NCI-H1694 (cell line): ENCODE measurements around the gene PDPK1.
"Not testable (repeated sequence)": the region's sequence is repeated elsewhere in the genome, so short reads cannot be mapped to it uniquely, and the experiment has no call there.

Experiments used
- DNase-seq: peaks from one replicate; lab custom pipeline; 2025; lab: John Stamatoyannopoulos, UW

The PDPK1 gene

DNA sequence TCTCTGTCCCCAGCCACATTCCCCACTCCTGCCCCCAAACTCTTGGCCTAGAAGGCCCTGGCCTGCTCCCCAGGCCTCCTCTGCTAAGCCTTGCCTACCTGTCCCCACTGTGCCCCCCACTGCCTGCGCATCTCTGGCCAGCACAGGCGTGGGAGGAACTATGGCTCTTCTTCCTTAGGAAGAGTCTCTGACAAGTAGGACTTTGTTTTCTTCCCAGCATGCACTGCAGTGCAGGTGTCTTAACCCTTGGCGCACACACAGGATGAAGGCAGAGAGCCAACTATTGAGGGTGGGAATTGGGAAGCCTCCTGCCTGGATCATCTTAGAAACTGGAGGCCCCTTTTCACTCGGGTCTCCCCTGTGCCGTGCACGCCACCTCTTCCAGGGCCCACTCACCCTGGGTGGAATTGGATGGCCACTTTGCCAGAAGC lies 14.0 kb upstream of the PDPK1 start:
- no peak for DNase-seq

DNA sequence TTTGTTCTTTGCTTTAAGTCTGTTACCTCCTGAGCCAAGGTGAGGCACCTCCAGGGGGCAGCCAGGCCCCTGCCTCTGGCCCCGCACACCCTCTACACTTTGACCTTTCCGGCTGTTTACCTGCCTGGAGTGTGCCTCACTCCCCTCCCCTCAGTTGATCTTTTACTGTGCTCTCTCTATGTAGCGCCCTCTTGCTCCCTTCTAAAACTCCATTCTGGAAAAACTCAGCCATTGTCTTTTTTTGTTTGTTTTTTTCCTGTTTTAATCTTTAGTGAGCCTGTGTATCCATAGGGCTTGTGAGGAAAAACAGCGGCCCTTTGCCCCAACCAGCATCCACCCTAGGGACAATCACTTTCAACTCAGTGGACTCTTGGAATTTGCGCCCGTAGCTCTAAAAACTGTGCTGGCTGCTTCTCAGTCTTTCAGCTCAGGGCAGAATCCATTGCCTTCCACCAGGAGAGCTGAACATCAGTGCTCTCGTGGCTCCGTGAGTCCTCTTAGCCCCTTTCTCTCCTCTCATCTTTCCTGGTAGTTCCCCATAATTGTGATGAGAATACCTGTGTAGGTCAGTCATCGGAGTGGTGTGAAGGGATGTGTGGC lies 13.4 kb upstream of the PDPK1 start:
- no peak for DNase-seq

DNA sequence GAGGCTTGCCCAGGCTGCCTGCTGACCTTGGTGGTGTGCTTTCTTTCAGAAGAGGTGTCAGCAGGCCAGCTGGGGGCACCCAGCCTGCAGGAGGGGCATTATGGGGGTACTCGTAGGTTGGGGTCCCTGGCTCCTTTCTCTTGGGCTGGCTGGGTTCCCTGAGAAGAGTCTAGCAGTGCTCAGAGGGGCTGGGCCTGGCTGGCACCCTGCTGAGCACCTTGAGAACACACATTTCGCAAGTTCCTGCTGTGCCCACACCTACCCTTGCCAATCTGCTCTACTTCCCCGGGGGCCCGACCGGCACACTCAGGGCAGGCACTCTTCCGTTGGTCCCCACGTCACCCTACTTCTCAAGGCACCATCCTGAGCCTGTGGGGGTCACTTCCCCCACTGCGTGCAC lies 11.7 kb upstream of the PDPK1 start:
- no peak for DNase-seq

DNA sequence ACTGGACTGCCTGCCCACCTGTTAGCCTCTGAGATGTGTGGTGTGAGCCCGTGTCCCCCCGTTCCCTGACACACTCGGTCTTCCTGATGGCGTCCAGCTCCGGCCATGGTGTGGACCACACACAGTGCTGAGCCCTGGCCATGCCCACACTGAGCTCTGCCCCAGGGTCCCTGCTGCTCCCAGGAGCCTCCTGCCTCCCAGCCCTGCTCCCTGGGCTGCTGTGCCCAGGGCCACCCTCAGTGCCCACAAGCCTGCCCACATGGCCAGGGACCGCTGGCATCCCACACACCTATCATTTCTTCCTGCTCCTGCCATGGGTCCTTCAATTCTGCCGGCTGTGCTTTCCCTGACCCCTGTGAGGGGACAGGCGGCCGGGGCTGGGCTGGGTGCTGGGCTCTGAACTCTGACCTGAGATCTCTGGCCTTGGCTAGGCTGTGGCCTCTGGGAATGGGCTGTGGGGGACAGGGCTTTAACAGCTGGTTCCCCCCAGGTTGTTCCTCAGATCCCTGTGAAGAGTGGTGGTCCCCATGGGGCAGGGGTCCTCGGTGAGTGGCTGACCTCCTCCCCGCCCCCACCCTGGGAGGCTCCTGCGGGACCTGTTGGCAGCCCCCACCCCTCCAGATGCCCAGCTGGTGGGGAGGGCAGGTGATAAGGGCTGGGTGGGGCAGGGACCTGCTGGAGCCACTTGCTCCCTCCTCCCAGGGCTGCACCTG lies 10.6 kb upstream of the PDPK1 start:
- DNase-seq = no peak

DNA sequence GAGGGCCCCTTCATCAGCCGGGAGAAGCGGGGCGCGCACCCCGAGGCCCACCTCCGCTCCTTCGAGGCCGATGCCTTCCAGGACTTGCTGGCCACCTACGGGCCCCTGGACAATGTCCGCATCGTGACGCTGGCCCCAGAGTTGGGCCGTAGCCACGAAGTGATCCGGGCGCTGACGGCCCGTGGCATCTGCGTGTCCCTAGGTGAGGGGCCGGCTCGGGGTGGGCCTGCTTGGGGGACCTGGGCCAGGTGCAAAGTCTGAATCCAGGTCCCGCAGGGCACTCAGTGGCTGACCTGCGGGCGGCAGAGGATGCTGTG lies 10.1 kb upstream of the PDPK1 start:
- no peak for DNase-seq

DNA sequence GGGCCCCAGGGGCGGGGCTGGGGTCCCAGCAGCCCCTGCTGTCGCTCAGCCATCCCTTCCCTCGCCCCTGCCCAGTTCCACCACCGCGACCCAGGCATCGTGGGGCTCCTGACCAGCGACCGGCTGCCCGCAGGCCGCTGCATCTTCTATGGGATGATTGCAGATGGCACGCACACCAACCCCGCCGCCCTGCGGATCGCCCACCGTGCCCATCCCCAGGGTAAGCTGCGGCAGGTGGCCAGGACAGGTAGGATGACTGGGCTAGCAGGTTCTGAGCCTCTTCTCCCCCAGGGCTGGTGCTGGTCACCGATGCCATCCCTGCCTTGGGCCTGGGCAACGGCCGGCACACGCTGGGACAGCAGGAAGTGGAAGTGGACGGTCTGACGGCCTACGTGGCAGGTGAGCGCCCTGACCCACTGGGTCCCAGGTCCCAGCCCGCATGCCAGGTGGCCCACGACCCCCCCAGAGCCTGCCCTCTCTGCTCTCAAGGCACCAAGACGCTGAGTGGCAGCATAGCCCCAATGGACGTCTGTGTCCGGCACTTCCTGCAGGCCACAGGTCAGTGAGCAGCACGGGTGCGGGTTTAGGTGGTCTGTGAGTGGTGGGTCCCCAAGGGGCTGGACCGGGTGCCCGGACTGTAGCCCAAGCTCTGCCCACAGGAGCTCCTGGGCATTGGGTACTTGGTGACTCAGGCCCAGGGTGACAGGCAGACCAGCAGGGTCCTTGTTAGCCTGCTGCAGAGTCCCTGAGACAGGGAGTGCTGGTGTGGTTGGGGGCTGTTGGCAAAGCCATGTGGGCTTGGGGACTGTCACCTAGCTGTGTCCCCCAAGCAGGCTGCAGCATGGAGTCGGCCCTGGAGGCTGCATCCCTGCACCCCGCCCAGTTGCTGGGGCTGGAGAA lies 9.4 kb upstream of the PDPK1 start:
- DNase-seq = no peak

DNA sequence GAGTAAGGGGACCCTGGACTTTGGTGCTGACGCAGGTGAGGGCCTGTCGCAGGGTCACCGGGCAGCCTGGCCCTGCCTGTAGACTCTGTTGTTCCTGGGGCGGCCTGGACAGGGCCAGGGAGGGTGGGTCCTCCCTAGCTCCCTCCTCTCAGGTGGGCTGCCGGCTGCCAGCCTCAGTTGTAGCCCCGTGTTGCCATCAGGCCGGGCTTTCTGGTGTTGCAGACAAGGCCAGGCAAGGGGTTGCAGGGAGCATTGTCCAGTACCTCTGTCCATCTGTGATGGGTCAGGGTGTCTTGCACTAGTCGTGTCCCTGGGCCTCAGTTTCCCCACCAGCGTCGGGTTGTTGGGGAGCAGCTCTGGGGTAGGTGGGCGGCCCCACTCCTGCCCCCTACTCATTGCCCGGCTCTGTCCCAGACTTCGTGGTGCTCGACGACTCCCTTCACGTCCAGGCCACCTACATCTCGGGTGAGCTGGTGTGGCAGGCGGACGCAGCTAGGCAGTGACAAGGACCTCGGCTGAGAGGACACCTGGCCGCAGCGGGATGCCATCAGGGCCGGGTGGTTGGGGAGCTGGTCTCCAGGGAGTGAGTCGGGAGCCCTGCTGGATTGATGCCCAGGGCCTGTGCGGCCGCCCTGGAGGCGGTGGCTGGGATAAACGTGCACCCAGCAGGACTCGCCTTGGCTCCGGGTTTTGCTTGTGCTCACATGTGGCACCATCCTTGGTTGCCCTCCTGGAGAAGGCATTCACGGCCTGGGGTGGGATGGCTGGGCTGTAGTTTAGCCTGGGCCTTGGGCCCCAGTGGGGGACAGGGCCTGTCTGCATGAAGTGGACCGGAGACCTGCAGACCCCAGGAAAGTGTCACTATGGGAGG lies 8.5 kb upstream of the PDPK1 start:
- no peak for DNase-seq

DNA sequence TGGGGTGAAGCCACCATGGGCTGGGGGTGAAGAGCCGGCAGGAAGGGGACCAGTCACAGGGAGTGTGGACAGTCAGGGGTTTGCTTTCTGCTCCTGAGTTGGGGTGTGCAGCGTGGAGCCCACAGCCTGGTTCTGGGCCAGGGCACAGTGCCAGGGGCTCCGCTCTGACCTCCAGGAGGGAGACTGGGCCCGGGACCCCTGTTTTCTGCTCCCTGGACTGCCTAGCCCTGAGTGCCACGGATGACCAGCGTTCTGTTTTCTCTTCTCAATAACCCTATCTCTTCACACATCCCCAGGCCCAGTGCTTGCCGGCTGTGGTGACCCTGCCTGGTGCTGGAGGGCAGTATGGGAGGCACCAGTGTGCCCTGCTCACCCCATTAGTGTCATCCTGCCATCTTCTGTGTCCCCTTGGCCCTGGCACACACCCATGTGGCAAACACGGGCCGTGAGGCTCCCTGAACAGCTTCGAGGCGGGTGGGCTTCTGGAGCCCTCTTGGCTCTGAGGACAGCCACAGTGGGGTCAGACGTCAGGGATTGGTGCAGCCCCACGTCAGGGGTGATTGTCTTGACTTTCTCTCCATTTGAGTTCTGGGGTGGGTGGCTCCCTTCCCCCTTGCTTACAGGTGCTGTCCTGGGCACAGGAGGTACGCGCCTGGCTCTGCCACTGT lies 7.7 kb upstream of the PDPK1 start:
- no peak for DNase-seq

DNA sequence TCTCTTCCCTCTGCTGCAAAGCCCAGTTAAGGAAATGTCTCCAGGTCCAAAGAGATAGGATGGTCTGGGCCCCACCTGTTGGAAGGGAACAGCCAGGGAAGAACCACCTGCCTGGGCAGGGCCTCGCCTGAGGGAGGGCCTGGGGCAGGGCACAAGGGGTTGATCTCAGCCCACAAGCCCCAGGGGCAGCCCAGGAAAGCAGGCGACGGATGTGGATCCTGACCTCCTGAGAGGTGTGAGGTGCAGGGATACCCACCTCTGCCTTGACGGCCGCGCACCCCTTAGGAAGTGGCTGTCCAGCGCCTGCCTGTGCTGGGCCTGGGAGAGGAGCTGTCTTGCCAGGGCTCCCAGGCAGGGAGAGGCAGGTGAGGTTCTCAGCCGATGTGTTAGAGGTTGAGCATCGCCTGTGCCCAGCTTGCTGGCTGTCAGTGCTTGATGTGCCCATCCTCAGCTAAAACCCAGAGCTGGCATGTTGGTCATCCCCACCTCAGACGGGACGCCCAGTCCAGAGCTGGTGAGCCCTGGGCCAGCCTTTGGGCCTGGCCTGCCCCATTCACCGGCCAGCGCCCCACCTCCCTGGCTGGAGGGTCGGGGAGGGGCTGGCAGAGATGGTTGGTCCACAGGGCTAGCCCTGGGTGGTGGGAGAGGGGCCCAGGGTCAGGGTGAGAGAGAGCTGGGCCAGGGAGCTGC lies 7.0 kb upstream of the PDPK1 start:
- DNase-seq = no peak

DNA sequence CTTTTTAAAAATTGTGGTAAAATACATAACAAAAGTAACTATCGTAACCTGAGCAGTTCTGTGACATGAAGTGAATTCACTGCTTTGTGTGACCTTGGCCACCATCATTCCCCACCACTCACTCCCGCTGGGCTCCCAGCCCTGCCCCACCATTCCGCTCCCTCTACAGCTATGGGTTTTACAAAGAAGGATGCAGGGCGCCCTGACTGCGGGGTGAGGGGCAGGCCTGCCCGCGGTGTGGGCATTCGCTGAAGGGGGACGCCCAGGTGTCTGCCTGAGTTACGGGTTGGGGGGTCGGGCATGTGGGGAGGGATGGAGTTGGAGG lies 6.5 kb upstream of the PDPK1 start, which contains the start of gene CEMP1:
TSS of gene CEMP1 (minus strand) at position 38 of the 325 bp plus-strand sequence. CDS start 335 bp downstream, outside the sequence.
- no peak for DNase-seq

DNA sequence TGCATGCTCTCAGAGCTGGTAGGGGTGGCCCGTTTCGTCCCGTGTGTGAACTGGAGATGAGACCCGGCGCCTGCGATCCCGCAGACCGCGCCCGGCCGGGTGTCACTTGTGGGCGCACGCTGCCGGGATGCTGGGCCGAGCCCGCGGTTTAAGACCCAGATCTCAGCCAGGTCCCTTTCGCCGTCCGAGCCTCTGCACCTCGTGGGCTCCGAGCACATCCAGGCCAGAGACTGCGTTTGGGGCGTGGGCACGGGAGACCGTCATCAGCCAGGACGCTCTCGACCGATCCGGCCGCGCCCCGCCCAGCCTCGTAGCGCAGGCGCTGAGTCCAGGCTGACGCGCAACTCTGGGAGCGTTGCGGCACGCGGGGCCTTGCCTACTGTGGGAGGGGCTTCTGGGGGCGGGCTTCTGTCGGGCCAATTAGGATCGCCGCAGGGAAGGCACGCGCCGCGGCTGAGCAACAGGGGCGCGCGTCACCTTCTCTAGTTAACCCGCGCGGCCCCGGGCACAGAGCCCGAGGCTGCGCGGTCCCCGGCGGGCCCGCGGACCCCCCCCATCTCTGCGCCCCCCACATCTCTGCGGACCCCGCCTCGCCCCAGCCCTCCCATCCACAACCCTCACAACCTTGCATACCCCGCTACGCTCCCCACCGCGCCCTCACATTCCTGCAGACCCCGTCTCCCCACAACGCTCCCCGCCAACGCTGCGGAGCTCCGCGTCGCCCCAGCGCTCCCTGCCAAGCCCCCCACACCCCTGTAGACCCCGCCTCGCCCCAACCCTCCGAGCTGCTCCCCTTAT lies 5.9 kb upstream of the PDPK1 start:
- peak; percentile 84 for DNase-seq

DNA sequence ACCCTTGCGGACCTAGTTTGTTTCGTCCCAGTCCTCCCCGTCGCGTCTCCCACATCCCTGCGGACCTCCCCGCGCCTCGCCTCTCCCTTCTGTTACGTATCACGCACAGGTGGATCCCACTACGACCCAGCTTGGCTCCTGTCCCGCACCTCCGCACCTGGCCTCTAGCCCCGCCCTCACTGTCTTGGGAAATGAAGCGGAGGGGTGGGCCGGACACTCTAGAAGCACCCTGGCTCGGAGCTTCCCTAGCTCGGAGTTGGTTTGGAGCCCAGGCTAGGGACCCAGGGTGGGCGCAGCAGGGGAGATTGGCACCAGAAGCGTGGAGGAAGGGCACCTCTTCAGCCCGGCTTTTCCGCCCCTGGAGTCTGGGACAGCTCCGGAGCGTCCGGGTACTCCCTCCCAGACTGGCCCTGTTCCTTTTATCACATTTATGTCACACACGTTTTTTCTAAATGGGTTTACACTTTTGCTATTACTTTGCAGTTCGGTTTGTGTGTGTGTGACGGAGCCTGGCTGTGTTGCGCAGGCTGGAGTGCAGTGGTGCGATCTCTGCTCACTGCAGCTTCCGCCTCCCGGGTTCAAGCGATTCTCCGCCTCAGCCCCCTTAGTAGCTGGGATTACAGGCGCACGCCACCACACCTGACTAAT lies 5.2 kb upstream of the PDPK1 start:
- no peak for DNase-seq

DNA sequence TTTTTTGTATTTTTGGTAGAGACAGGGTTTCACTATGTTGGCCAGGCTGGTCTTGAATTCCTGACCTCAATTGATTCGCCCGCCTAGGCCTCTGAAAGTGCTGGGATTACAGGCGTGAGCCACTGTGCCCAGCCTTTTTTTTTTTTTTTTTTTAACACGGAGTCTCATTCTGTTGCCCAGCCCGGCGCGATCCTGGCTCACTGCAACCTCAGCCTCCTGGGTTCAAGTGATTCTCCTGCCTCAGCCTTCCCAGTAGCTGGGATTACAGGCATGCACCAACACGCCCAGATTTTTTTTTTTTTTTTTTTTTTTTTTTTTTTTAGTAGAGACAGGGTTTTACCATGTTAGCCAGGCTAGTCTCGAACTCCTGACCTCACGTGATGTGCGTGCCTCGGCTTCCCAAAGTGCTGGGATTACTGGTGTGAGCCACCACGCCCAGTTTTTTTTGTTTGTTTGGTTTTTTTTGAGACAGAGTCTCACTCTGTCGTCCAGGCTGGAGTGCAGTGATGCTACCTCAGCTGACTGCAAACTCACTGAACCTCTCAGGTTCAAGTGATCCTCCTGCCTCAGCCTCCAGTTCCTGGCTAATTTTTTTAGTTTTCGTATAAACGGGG lies 4.6 kb upstream of the PDPK1 start:
- DNase-seq = not testable (repeated sequence)

DNA sequence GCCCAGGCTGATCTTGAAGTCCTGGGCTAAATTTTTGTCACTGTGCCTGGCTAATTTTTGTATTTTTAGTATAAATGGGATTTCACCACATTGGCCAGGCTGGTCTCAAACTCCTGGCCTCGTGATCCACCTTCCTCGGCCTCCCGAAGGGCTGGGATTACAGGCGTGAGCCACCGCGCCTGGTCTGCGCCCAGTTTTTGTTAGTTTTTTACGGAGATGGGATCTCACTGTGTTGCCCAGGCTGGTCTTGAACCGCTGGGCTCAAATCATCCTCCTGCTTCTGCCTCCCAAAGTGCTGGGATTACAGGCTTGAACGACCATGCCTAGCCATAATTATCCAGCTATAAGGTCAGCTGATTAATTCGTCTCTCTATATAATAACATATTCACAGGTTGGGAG lies 3.9 kb upstream of the PDPK1 start:
- no peak for DNase-seq

DNA sequence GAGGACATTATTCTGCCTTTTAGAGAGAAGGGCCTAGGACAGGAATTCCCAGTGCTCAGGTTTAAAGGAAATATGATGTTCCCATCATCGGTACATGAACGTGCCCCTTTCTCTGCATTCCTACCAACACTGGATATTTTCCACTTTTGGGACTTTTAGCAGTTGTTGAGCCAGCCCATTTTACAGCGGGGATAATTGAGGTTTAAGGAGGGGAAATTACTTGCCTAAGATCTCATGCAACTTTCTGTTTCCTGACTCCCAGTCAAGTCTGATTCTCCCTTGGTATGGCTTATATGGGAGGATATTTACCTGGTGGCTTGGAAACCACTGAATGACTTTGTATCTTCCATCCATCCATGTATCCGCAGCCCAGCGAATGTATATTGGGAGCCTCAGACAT lies 3.5 kb upstream of the PDPK1 start:
- DNase-seq = not testable (repeated sequence)

DNA sequence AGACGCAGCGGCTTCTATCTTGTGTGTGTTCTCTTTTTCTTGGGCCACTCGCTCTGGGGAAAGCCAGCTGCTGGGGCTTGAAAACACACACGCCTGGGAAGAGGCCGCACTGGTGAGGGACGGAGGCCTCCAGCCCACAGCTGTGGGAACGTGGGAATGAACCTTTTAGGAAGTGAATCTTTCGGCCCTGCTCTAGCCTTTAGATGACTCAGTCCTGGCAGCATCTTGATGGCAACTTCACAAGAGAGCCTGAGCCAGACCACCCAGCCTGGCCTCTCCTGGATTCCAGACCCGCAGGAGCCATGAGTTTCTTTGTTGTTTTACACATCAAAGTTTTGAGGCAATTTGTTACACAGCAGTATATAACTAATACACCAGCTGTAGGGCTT lies 2.2 kb upstream of the PDPK1 start:
- no peak for DNase-seq

DNA sequence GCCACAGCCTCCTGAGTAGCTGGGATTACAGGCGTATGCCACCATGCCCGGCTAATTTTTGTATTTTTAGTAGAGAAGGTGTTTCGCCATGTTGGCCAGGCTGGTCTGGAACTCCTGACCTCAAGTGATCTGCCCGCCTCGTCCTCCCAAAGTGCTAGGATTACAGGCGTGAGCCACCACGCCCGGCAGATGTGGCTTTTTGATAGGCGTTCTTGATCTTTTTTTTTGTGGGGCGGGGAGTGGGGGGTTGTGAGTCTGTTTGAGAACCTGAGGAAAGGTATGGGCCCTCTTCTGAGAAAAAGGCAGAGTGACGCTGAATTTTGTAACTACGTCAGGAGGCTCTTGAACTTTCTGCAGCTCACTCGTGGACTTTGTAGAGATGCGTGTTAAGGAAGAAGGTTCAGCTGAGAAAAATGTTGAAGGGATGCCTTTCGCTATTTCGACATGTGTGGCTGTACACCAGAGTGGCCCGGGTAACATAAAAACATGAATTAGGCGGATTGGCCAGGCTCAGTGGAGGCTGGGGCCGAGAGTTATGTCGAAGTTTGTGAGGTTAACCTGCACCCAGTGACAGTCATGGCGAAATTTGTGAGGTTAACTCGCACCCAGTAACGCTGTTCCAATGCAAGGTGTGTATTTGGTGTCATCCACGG lies 1.5 kb downstream of the PDPK1 start:
- not testable (repeated sequence) for DNase-seq

DNA sequence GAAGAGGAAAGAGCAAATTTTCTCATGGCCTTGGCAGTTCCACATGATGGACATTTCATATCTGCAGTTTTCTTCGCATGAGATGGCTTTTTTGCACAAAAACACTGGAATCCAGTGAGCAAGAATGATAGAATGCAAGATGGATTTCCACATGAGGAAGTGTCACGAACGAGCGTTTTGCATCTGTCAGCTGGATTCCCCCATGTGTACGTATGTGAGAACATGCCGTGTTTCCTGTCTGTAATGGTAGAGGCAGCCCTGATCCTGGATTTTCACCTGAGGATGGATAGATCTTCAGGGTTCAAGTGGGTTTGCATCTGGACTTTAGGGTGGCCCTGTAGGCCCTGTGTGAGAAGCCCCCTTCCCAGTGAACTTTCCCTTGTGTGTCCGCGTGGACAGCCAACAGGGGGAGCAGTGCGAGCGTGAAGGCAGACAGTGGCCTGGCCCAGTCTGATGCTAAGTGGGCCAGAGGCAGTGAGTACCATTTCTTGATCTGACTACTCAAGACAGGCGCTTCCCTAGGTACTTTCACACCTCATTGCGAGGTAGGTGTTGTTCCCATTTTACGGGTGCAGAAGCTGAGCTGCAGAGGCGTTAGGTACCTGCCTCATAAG lies 2.1 kb downstream of the PDPK1 start:
- DNase-seq = not testable (repeated sequence)
